ENCODE results near the gene TBC1D22A.

TBC1D22A gene

DNA sequence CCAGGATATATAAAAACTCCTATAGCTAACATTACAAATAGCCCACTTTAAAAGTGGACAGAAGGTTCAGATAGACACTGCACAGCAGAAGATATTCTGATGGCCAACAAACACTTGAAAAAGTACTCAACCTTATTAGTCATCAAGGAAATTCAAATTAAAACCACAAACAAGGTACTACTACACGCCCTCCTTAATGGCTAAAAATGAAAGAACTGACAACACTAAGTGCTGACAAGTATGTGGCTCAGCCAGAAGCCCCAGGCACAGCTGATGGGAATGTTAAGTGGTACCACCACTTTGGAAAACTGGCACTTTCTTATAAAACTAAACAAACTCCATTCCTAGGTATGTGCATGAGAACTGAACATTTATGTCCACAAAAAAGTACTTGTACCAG is 320.1 kb downstream of the TBC1D22A start:
- H3K4me3 Mint-ChIP-seq, result no peak overlapping the region
- H3K27me3 Mint-ChIP-seq (ENCODE audit: low read depth), result no peaks in the 10 kb centered on the region
- no peaks in the 10 kb centered on the region for H3K4me1 Mint-ChIP-seq (ENCODE audit: low read depth)
- H3K36me3 Mint-ChIP-seq (ENCODE audit: low read depth), result peaks cover 1% of the 10 kb centered on the region
- peaks cover 17% of the 10 kb centered on the region for H3K9me3 Mint-ChIP-seq
- H3K27ac Mint-ChIP-seq, result no peak overlapping the region

- Mint-ChIP-seq H3K4me3 (no peak overlapping the region), H3K36me3 (ENCODE audit: low read depth) (peaks cover 1% of the 10 kb centered on the region)
These were observed 321.0 kb downstream of the TBC1D22A start for GRCh38 chr22:47083379-47083986.

GRCh38 chr22:47084226-47084625 is 321.8 kb downstream of the TBC1D22A start:
- H3K4me1 Mint-ChIP-seq (ENCODE audit: low read depth), result peaks cover 2% of the 10 kb centered on the region
- H3K9me3 Mint-ChIP-seq, result peaks cover 11% of the 10 kb centered on the region
- H3K4me3 Mint-ChIP-seq, result no peak overlapping the region
- no peak overlapping the region for H3K27ac Mint-ChIP-seq
- H3K27me3 Mint-ChIP-seq (ENCODE audit: low read depth), result no peaks in the 10 kb centered on the region
- peaks cover 4% of the 10 kb centered on the region for H3K36me3 Mint-ChIP-seq (ENCODE audit: low read depth)

More at GRCh38 chr22:47083379-47083986, 321.0 kb downstream of the TBC1D22A start:
- Mint-ChIP-seq H3K4me1 (ENCODE audit: low read depth) (no peaks in the 10 kb centered on the region), H3K27me3 (ENCODE audit: low read depth) (no peaks in the 10 kb centered on the region), H3K9me3 (peaks cover 11% of the 10 kb centered on the region), H3K27ac (no peak overlapping the region)

- Mint-ChIP-seq H3K27me3 (ENCODE audit: low read depth) (no peaks in the 10 kb centered on the region), H3K36me3 (ENCODE audit: low read depth) (peaks cover 7% of the 10 kb centered on the region), H3K9me3 (peaks cover 11% of the 10 kb centered on the region), H3K27ac (no peak overlapping the region), H3K4me1 (ENCODE audit: low read depth) (peaks cover 12% of the 10 kb centered on the region), H3K4me3 (no peak overlapping the region)
These were observed 324.3 kb downstream of the TBC1D22A start for GRCh38 chr22:47086596-47087248.

- no peak overlapping the region for H3K27ac Mint-ChIP-seq
- peaks cover 20% of the 10 kb centered on the region for H3K9me3 Mint-ChIP-seq
- H3K4me3 Mint-ChIP-seq, result no peak overlapping the region
- no peaks in the 10 kb centered on the region for H3K27me3 Mint-ChIP-seq (ENCODE audit: low read depth)
- H3K4me1 Mint-ChIP-seq (ENCODE audit: low read depth), result peaks cover 16% of the 10 kb centered on the region
- H3K36me3 Mint-ChIP-seq (ENCODE audit: low read depth), result peaks cover 12% of the 10 kb centered on the region
These were observed 326.2 kb downstream of the TBC1D22A start for GRCh38 chr22:47088480-47089158.

GRCh38 chr22:47089374-47089773 is 326.9 kb downstream of the TBC1D22A start:
- H3K27me3 Mint-ChIP-seq (ENCODE audit: low read depth), result no peaks in the 10 kb centered on the region
- H3K36me3 Mint-ChIP-seq (ENCODE audit: low read depth), result peaks cover 14% of the 10 kb centered on the region
- no peak overlapping the region for H3K27ac Mint-ChIP-seq
- peaks cover 16% of the 10 kb centered on the region for H3K4me1 Mint-ChIP-seq (ENCODE audit: low read depth)
- H3K4me3 Mint-ChIP-seq, result no peak overlapping the region
- peaks cover 20% of the 10 kb centered on the region for H3K9me3 Mint-ChIP-seq

DNA sequence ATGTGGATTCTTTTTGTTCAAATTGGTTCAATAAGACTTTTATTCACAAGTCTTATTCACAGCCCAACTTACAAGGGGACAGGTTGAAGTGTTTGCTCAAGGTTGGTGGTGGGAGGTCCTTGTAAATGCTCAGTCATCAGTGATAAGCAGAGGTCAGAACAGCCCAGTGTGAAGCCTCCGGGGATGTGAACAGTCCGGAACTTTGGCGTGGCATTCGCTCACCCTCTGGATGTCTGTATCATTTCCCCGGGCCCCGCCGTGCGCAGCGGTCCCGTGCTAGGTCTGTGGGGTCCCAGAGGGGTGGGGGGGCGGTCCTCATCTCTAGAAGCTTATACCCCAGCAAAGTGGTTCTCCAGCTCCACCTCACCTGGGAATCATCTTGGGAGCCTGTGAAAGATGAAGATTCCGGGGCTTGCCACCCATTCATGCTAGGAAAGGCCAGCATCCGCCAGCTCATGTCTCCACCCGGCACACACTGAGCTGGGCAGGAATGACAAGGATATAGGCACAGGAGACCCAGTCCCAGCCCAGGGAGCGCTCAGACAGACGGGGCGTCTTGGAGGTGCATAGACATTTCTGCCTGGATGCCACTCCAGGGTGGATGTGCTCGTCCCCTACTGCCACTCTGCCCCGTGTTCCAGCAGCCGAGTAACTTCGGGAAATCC is 327.5 kb downstream of the TBC1D22A start:
- no peak overlapping the region for H3K4me3 Mint-ChIP-seq
- H3K4me1 Mint-ChIP-seq (ENCODE audit: low read depth), result peaks cover 16% of the 10 kb centered on the region
- peaks cover 14% of the 10 kb centered on the region for H3K36me3 Mint-ChIP-seq (ENCODE audit: low read depth)
- peaks cover 20% of the 10 kb centered on the region for H3K9me3 Mint-ChIP-seq
- H3K27ac Mint-ChIP-seq, result no peak overlapping the region
- H3K27me3 Mint-ChIP-seq (ENCODE audit: low read depth), result no peaks in the 10 kb centered on the region

- Mint-ChIP-seq H3K27ac (no peak overlapping the region), H3K4me3 (peak overlapping the region; percentile 9), H3K9me3 (peaks cover 20% of the 10 kb centered on the region), H3K4me1 (ENCODE audit: low read depth) (peaks cover 16% of the 10 kb centered on the region), H3K27me3 (ENCODE audit: low read depth) (no peaks in the 10 kb centered on the region), H3K36me3 (ENCODE audit: low read depth) (peaks cover 14% of the 10 kb centered on the region)
These were observed 328.3 kb downstream of the TBC1D22A start for GRCh38 chr22:47090591-47091245.

DNA sequence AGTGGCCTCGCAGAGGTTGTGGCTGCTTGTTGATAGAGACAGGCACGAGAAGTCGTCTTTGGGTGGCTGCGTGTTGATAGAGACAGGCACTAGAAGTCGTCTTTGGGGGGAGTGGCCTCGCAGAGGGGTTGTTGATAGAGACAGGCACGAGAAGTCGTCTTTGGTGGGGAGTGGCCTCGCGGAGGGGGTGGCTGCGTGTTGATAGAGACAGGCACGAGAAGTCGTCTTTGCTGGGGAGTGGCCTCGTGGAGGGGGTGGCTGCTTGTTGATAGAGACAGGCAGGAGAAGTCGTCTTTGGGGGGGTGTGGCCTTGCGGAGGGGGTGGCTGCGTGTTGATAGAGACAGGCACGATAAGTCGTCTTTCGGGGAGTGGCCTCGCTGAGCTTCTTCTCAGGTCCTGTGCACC is 328.8 kb downstream of the TBC1D22A start:
- Mint-ChIP-seq H3K4me1 (ENCODE audit: low read depth) (peaks cover 16% of the 10 kb centered on the region), H3K9me3 (peaks cover 20% of the 10 kb centered on the region), H3K4me3 (peak overlapping the region; percentile 9), H3K36me3 (ENCODE audit: low read depth) (peaks cover 14% of the 10 kb centered on the region), H3K27me3 (ENCODE audit: low read depth) (no peaks in the 10 kb centered on the region), H3K27ac (peak overlapping the region; percentile 37)

GRCh38 chr22:47091921-47092700 is 329.7 kb downstream of the TBC1D22A start:
- H3K36me3 Mint-ChIP-seq (ENCODE audit: low read depth), result peaks cover 14% of the 10 kb centered on the region
- H3K27me3 Mint-ChIP-seq (ENCODE audit: low read depth), result no peaks in the 10 kb centered on the region
- H3K4me1 Mint-ChIP-seq (ENCODE audit: low read depth), result peaks cover 16% of the 10 kb centered on the region
- peaks cover 20% of the 10 kb centered on the region for H3K9me3 Mint-ChIP-seq
- H3K4me3 Mint-ChIP-seq, result no peak overlapping the region
- H3K27ac Mint-ChIP-seq, result no peak overlapping the region

DNA sequence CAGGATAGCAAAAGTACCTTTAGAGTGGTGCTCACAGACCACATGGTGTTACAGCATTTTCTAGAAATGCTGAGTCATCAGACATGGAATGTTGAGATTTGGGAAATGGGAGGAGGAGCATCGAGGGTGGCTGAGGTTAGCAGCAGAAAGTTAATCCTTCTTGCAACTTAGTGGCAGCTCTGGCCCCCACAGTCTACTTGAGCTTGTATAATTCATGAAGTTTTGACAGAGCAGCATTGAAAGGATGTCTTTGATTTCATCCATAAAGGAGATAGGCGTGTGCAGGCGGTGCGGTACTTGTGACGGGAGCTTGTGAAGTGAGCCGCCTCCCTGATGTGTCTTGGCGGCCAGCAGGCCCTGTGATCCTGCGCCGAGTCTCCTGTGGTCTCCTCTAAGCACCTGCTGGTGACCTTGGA is 330.5 kb downstream of the TBC1D22A start:
- H3K9me3 Mint-ChIP-seq, result peaks cover 20% of the 10 kb centered on the region
- H3K27me3 Mint-ChIP-seq (ENCODE audit: low read depth), result no peaks in the 10 kb centered on the region
- H3K27ac Mint-ChIP-seq, result no peak overlapping the region
- H3K36me3 Mint-ChIP-seq (ENCODE audit: low read depth), result peaks cover 14% of the 10 kb centered on the region
- no peak overlapping the region for H3K4me3 Mint-ChIP-seq
- H3K4me1 Mint-ChIP-seq (ENCODE audit: low read depth), result peaks cover 16% of the 10 kb centered on the region

GRCh38 chr22:47093720-47094119 is 331.3 kb downstream of the TBC1D22A start:
- Mint-ChIP-seq H3K4me1 (ENCODE audit: low read depth) (peaks cover 16% of the 10 kb centered on the region), H3K9me3 (peaks cover 20% of the 10 kb centered on the region), H3K27ac (no peak overlapping the region), H3K36me3 (ENCODE audit: low read depth) (peaks cover 14% of the 10 kb centered on the region), H3K4me3 (no peak overlapping the region), H3K27me3 (ENCODE audit: low read depth) (no peaks in the 10 kb centered on the region)

DNA sequence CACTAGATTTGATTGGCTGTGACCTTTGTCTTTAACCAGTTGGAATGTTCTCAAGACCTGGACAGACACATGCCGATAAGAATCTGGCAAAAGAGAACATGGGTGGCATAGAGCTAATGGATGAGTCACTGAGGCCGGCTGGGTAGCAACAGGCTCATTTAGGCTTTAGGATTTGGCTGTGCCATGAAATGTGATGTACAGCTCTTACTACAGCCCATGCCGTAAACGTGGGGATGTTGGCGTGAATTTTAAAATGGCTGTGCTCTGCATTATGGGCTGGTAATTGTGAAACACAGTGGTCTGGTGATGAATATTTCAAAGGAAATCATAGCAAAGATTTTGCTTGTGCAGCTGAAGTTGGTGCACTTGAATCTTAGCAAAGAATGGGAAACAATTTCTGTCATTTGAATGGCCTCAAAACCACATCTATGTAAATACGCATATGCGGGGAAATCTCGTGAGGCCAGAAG is 332.4 kb downstream of the TBC1D22A start:
- Mint-ChIP-seq H3K4me3 (no peak overlapping the region), H3K4me1 (ENCODE audit: low read depth) (peaks cover 14% of the 10 kb centered on the region), H3K9me3 (peaks cover 20% of the 10 kb centered on the region), H3K27me3 (ENCODE audit: low read depth) (no peaks in the 10 kb centered on the region), H3K36me3 (ENCODE audit: low read depth) (peaks cover 12% of the 10 kb centered on the region), H3K27ac (no peak overlapping the region)

All from T-helper 1 cell treated with Interleukin-12 subunit alpha and Interleukin-12 subunit beta and Interleukin-4 antibody, amounts not matched to agents 30 μg/mL and 1 μg/mL, for 36 hours (primary cell).